SJSA1 (cell line): ENCODE results near the gene CCL25. TPM values are rescaled to one million over a fixed set of nuclear protein-coding genes. Genes with fewer than 3 reads are reported as not detected.
"Not testable (repeated sequence)": the region's sequence is repeated elsewhere in the genome, so short reads cannot be mapped to it uniquely, and the experiment has no call there.

Experiments
- DNase-seq, 2 experiments: peaks; one replicate each; pipeline ENCODE4 v3.0.0-alpha.2; 2015 to 2020; ENCODE audit warnings: low spot score in 2 of 2, low read depth in 1 of 2
- H3K27ac ChIP-seq: fragments of 250-450 bp; sonication (Bioruptor Pico); 2 replicates; pipeline ENCODE4 v1.5.1; 2020; ENCODE audit warnings: mild to moderate bottlenecking, moderate library complexity
- H3K27me3 ChIP-seq: fragments of 250-450 bp; sonication (Bioruptor Pico); replicated peaks from 2 replicates; pipeline ENCODE4 v1.5.1; 2020; ENCODE audit warnings: mild to moderate bottlenecking, moderate library complexity
- H3K36me3 ChIP-seq: fragments of 250-450 bp; sonication (Bioruptor Pico); 2 replicates; pipeline ENCODE4 v1.5.1; 2020; ENCODE audit warnings: mild to moderate bottlenecking
- H3K4me1 ChIP-seq: fragments of 250-450 bp; sonication (Bioruptor Pico); replicated peaks from 2 replicates; pipeline ENCODE4 v1.6.1; 2021; ENCODE audit warnings: mild to moderate bottlenecking
- H3K4me3 ChIP-seq: fragments of 250-450 bp; sonication (Bioruptor Pico); 2 replicates; pipeline ENCODE4 v1.5.1; 2020; ENCODE audit warnings: mild to moderate bottlenecking
- H3K9me3 ChIP-seq: fragments of 250-450 bp; sonication (Bioruptor Pico); replicated peaks from 2 replicates; pipeline ENCODE4 v1.5.1; 2020; ENCODE audit warnings: mild to moderate bottlenecking
- total RNA-seq: library from RNA; depleted of rRNA; stranded (reverse); fragments of >200 nt; shearing (Covaris generic); gene quantifications from 2 replicates; pipeline ENCODE4 v1.2.3, GENCODE V29; 2014; rRNA removed

CCL25 gene
- total RNA-seq: not detected in 2 replicates

- no peak within 1 kb of the TSS for H3K27ac ChIP-seq
- H3K9me3 ChIP-seq: no peaks in the 10 kb centered on the region
- H3K27me3 ChIP-seq: peaks cover 13% of the 10 kb centered on the region
- no peak for DNase-seq
- H3K4me3 ChIP-seq: no peak within 1 kb of the TSS
- H3K4me1 ChIP-seq: no peaks in the 10 kb centered on the region
- H3K36me3 ChIP-seq: no peaks in the 10 kb centered on the region
Measured at GRCh38 chr19:8052464-8052859, at the start of gene CCL25. Gene CCL25, plus strand, starts transcription at chr19:8052760. Its CDS starts 290 bp downstream, at chr19:8053050.

GRCh38 chr19:8004001-8004400, 48.6 kb upstream of the CCL25 start:
- no peak for DNase-seq
- Histone ChIP-seq H3K4me1 (peaks cover 21% of the 10 kb centered on the region), H3K27me3 (no peaks in the 10 kb centered on the region), H3K9me3 (no peaks in the 10 kb centered on the region), H3K27ac (no peak overlapping the region), H3K36me3 (peaks cover 34% of the 10 kb centered on the region), H3K4me3 (peak overlapping the region; percentile 91)

GRCh38 chr19:8004723-8005513, 47.6 kb upstream of the CCL25 start:
- Histone ChIP-seq H3K27me3 (no peaks in the 10 kb centered on the region), H3K4me3 (peak overlapping the region; percentile 91), H3K4me1 (peaks cover 21% of the 10 kb centered on the region), H3K27ac (no peak overlapping the region), H3K9me3 (no peaks in the 10 kb centered on the region), H3K36me3 (peaks cover 25% of the 10 kb centered on the region)
- DNase-seq: peak in 1 of 2 experiments; percentile 32

- peaks cover 17% of the 10 kb centered on the region for H3K36me3 ChIP-seq
- no peaks in the 10 kb centered on the region for H3K9me3 ChIP-seq
- H3K4me3 ChIP-seq: peak within 1 kb of the TSS; percentile 91
- peaks cover 21% of the 10 kb centered on the region for H3K4me1 ChIP-seq
- H3K27ac ChIP-seq: peak within 1 kb of the TSS; percentile 74
- no peaks in the 10 kb centered on the region for H3K27me3 ChIP-seq
- peak; percentile 87 to 88 for DNase-seq
Measured at GRCh38 chr19:8005534-8006256, 46.9 kb upstream of the CCL25 start, which contains the start of gene ELAVL1. Gene ELAVL1, minus strand, starts transcription at chr19:8005641. Its CDS starts 13,826 bp downstream, at chr19:7991815.

GRCh38 chr19:8017808-8018207, 34.8 kb upstream of the CCL25 start:
- no peak overlapping the region for H3K4me3 ChIP-seq
- no peaks in the 10 kb centered on the region for H3K27me3 ChIP-seq
- no peaks in the 10 kb centered on the region for H3K4me1 ChIP-seq
- H3K9me3 ChIP-seq: no peaks in the 10 kb centered on the region
- H3K27ac ChIP-seq: no peak overlapping the region
- no peak for DNase-seq
- no peaks in the 10 kb centered on the region for H3K36me3 ChIP-seq

- DNase-seq: no peak
- Histone ChIP-seq H3K27ac (no peak overlapping the region), H3K27me3 (no peaks in the 10 kb centered on the region), H3K4me3 (no peak overlapping the region), H3K36me3 (no peaks in the 10 kb centered on the region), H3K9me3 (no peaks in the 10 kb centered on the region), H3K4me1 (no peaks in the 10 kb centered on the region)
Measured at GRCh38 chr19:8020681-8021080, 31.9 kb upstream of the CCL25 start.

GRCh38 chr19:8021374-8021773, 31.2 kb upstream of the CCL25 start:
- H3K9me3 ChIP-seq: no peaks in the 10 kb centered on the region
- H3K27ac ChIP-seq: no peak overlapping the region
- no peak overlapping the region for H3K4me3 ChIP-seq
- DNase-seq: no peak
- no peaks in the 10 kb centered on the region for H3K27me3 ChIP-seq
- H3K4me1 ChIP-seq: no peaks in the 10 kb centered on the region
- H3K36me3 ChIP-seq: no peaks in the 10 kb centered on the region

- Histone ChIP-seq H3K4me3 (no peak overlapping the region), H3K27ac (no peak overlapping the region), H3K36me3 (no peaks in the 10 kb centered on the region), H3K27me3 (no peaks in the 10 kb centered on the region), H3K4me1 (no peaks in the 10 kb centered on the region), H3K9me3 (no peaks in the 10 kb centered on the region)
- DNase-seq: no peak
Measured at GRCh38 chr19:8022275-8022674, 30.3 kb upstream of the CCL25 start.

GRCh38 chr19:8023371-8023770, 29.2 kb upstream of the CCL25 start:
- Histone ChIP-seq H3K9me3 (no peaks in the 10 kb centered on the region), H3K4me3 (no peak overlapping the region), H3K4me1 (no peaks in the 10 kb centered on the region), H3K27ac (no peak overlapping the region), H3K27me3 (no peaks in the 10 kb centered on the region), H3K36me3 (no peaks in the 10 kb centered on the region)
- no peak for DNase-seq

GRCh38 chr19:8024256-8024655, 28.3 kb upstream of the CCL25 start:
- not testable (repeated sequence) for H3K36me3 ChIP-seq, H3K27ac ChIP-seq, H3K9me3 ChIP-seq, H3K4me3 ChIP-seq, H3K27me3 ChIP-seq, DNase-seq, H3K4me1 ChIP-seq

- Histone ChIP-seq H3K27me3 (no peaks in the 10 kb centered on the region), H3K27ac (no peak overlapping the region), H3K4me1 (no peaks in the 10 kb centered on the region), H3K4me3 (no peak overlapping the region), H3K36me3 (no peaks in the 10 kb centered on the region), H3K9me3 (no peaks in the 10 kb centered on the region)
- DNase-seq: no peak
Measured at GRCh38 chr19:8025316-8025715, 27.2 kb upstream of the CCL25 start.

- DNase-seq: no peak
- Histone ChIP-seq H3K27me3 (no peaks in the 10 kb centered on the region), H3K36me3 (no peaks in the 10 kb centered on the region)
Measured at GRCh38 chr19:8028951-8029491, 23.5 kb upstream of the CCL25 start.

GRCh38 chr19:8030960-8031359, 21.6 kb upstream of the CCL25 start:
- Histone ChIP-seq H3K4me1 (no peaks in the 10 kb centered on the region), H3K27me3 (no peaks in the 10 kb centered on the region), H3K9me3 (no peaks in the 10 kb centered on the region), H3K4me3 (no peak overlapping the region), H3K27ac (no peak overlapping the region), H3K36me3 (no peaks in the 10 kb centered on the region)
- no peak for DNase-seq

More at GRCh38 chr19:8028951-8029491, 23.5 kb upstream of the CCL25 start:
- H3K9me3 ChIP-seq: no peaks in the 10 kb centered on the region
- H3K4me3 ChIP-seq: no peak overlapping the region
- no peaks in the 10 kb centered on the region for H3K4me1 ChIP-seq
- H3K27ac ChIP-seq: no peak overlapping the region
